GM19438 (cell line): Measurements from ENCODE around the gene FBXO27.
"Not testable (repeated sequence)": the region's sequence is repeated elsewhere in the genome, so short reads cannot be mapped to it uniquely, and the experiment has no call there.

Source experiments
- ATAC-seq: cut with Tn5 transposase; IDR thresholded peaks from one replicate; pipeline ENCODE4 v1.9.1; 2021; ENCODE audit warnings: low read depth; ENCODE audit not compliant: unreplicated experiment

Gene FBXO27

DNA sequence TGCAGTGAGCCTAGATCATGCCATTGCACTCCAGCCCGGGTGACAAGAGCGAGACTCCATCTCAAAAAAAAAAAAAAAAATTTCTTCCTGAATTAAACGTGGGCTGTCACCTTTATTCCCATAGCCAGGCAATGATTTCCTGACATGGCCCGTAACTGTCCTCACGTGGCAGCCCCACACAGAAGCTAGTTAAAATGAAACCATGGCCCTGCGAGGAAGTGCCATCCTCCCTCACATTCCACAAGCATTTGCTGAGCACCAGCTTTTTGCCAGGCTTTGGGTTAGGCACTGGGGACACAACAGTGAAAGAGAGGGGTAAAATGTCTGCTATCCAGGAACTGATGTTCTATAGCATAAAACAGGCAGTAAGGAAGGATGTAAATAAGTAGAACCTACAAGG lies 13.2 kb upstream of the FBXO27 start:
- ATAC-seq = no peak

DNA sequence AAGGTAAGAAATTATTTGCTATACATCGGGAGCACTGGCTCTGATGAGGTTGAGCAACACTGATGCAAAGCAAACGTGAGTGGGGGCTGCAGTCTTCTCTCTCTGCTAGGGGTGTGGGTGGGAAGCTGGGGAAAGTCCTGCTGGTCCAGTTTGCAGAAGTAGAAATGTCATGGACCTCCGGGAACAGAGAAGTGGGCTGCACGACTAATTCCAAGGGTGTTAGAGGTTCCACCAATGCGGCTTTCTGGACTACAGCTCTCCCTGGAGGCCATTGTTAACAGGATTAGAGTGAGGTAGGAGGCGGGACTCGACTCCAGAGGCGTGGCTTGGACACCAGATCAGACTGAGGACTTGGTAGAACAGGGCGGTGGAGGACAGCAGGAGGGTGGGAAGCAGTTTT lies 5.7 kb upstream of the FBXO27 start:
- no peak for ATAC-seq

DNA sequence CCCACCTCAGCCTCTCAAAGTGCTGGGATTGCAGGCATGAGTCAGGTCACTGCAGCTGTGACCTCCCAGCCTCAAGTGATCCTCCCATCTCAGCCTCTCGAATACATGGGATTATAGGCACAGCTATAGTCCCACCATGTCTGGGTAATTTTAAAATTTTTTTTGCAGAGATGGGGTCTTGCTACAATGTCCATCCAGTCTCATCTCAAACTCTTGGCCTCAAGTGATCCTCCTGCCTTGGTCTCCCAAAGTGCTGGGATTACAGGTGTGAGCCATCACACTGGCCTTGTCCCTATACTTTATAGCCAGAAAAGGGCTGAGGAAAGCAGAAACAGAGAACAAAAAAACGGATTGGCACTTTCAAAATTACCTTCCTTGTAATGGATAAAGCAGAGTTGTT lies 4.8 kb upstream of the FBXO27 start:
- no peak for ATAC-seq

DNA sequence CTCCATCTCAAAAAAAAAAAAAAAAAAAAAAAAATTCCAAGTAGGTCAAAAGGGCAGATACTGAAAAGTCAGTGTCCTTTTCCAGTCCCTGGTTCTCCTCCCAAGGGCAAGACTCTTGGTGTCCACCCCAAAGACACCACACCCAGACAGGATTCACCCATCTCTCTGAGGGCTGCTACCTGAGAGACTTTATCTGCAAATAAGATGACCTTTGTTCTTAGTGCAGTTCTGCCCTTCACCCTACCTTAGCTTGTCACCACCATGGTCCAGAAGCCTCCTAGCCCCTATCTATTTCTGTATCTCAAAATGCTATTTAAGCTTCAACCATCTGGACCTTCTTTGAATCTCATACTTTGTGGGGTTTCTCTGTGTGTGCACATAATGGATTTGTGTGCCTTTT lies 4.2 kb upstream of the FBXO27 start:
- ATAC-seq = no peak

GRCh38 chr19:39031368-39032062 lies 834 bp downstream of the FBXO27 start:
- ATAC-seq = peak; percentile 85

DNA sequence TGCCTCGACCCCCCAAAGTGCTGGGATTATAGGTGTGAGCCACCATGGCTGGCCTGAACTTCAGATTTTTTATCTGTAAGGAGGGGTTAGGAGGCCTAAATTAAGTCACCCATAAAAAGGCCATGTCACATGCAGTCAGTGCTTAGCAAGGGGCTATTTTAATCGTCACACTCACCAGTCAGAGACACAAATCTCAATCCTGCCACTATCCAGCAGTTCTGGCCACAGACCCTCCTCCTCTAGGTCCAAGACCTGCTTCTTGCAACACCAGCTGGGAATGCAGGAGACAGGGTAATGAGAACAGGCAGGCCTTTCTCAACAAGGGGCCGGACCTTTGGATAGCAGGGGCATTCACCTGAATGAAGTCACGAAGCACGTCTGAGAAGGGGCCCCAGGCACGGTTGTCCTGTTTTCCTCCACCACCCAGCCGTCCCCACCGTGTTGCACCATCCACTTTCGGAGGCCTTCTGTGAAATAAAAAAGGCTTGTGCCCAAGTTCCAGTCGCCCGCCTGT lies 1.4 kb downstream of the FBXO27 start:
- no peak for ATAC-seq

GRCh38 chr19:39024875-39025641 lies 7.3 kb downstream of the FBXO27 start:
- no peak for ATAC-seq

DNA sequence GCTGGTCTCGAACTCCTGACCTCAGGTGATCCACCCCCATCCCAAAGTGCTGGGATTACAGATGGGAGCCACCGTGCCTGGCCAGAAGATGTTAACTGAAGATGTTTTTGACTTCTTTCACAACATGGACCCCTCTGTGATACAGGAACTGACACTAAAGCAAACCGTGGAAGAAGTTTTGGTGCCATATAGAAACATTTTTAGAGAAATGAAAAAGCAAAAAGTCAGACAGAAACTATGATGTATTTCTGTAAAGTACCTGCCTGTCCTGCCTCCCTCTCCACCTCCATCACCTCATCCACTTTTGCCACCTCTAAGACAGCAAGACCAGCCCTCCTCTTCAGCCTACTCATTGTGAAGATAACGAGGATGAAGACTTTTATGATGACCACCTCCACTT lies 11.3 kb downstream of the FBXO27 start:
- no peak for ATAC-seq

- no peak for ATAC-seq
Observed at GRCh38 chr19:39017646-39018045, 14.7 kb downstream of the FBXO27 start.

DNA sequence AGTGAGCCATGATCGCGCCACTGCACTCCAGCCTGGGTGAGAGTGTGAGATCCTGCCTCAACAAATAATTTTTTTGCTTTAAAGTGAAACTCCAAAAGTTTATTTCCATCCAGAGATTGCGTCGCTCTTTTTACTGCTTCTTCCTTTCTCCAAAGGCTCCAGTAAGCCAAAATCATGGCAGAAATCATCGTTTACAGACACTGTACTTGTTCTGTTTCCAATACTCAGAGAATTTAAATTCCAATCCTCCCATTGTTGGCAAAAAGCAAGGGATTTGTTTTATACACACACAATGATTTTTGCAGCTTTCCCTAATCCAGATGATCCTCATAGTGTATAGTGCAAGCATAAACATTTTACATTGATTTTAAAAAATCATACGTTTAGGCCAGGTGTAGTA lies 15.3 kb downstream of the FBXO27 start:
- no peak for ATAC-seq

GRCh38 chr19:39014037-39014436 lies 18.3 kb downstream of the FBXO27 start:
- no peak for ATAC-seq

DNA sequence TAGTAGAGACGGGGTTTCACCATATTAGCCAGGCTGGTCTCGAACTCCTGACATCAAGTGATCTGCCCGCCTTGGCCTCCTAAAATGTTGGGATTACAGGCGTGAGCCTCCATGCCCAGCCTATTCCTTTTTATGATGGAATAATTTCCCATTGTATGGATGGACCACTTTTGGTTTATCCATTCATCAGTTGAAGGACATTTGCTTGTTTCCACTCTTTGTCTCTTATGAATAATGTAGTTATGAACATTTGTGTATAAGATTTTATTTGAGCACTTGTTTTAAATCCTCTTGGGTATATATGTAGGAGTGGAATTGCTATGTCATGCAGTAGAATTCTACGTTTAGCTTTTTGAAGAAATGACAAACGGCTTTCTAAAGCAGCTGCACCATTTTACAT lies 23.3 kb downstream of the FBXO27 start:
- ATAC-seq = no peak

- ATAC-seq = no peak
Observed at GRCh38 chr19:39008137-39008536, 24.2 kb downstream of the FBXO27 start.

GRCh38 chr19:39007096-39007495 lies 25.3 kb downstream of the FBXO27 start:
- no peak for ATAC-seq

DNA sequence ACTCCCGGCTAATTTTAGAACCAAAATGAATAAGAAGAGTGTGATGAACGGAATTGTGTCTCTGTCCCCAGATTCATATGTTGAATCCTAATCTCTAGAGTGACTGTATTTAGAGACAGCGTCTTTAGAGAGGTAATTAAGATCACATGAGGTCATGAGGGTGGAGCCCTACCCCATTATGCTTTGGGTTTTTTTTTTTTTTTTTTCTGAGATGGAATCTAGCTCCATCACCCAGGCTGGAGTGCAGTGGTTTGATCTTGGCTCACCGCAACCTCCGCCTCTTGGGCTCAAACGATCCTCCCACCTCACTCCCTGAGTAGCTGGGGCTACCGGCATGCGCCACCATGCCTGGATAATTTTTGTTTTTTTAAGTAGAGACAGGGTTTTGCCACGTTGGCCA lies 27.9 kb downstream of the FBXO27 start:
- ATAC-seq = no peak

DNA sequence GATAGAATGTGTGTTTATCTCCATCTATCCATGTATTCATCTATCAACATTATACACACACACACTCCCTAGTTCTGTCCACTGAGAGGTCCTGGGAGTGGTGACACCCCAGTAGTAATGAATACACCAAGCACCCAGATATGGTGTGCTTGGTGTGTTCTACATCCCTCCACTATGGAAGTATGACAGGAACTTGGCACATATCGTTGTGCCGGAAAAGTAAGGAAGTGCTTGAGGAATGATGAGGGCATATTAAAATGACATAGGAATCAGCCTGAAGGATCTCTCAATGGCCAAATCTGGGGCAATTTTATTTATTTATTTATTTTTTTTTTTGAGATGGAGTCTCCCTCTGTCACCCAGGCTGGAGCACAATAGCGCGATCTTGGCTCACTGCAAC lies 28.6 kb downstream of the FBXO27 start:
- no peak for ATAC-seq

DNA sequence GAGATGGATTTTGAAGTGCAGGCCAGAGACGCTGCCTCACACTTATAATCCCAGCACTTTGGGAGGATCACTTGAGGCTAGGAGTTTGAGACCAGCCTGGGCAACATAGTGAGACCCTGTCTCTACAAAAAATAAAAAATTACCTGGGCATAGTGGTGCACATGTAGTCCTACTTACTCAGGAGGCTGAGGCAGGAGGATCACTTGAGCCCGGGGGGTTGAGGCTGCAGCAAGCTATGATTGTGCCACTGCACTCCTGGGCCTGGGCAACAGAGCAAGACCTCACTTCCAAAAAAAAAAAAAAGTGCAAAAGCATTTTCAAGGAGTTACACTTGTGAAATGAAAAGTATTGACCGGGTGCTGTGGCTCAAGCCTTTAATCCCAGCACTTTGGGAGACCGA lies 29.2 kb downstream of the FBXO27 start:
- no peak for ATAC-seq

- ATAC-seq = no peak
Observed at GRCh38 chr19:39001041-39001440, 31.3 kb downstream of the FBXO27 start.

DNA sequence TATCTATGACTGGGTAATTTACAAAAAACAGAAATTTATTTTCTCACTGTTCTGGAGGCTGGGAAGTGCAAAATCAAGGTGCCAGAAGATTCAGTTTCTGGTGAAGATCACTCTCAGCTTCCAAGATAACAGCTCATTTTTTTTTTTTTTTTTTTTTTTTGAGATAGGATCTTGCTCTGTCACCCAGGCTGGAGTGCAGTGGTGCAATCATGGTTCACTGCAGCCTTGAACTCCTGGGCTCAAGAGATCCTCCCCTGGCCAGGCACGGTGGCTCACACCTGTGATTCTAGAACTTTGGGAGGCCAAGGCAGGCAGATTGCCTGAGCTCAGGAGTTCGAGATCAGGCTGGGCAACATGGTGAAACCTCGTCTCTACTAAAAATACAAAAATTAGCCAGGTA lies 34.8 kb downstream of the FBXO27 start:
- not testable (repeated sequence) for ATAC-seq

DNA sequence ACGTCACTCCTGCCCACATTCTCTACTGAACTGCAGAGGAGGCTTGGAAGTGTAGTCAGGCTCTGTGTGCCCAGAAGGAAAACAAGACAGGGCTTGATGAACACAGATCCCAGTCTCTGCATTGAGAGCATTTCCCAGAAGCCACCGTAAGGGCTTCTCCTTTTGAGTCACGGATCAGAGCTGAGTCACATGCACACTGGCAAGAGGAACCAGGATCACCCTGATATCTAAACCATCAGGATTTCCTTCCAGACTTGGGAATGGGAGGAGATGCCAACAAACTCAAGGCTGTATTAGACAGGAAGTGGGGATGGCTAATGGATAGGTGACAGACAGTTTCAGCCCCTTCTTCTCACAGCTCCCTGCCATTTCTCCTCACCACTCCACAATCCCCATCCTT lies 39.1 kb downstream of the FBXO27 start:
- ATAC-seq = no peak

DNA sequence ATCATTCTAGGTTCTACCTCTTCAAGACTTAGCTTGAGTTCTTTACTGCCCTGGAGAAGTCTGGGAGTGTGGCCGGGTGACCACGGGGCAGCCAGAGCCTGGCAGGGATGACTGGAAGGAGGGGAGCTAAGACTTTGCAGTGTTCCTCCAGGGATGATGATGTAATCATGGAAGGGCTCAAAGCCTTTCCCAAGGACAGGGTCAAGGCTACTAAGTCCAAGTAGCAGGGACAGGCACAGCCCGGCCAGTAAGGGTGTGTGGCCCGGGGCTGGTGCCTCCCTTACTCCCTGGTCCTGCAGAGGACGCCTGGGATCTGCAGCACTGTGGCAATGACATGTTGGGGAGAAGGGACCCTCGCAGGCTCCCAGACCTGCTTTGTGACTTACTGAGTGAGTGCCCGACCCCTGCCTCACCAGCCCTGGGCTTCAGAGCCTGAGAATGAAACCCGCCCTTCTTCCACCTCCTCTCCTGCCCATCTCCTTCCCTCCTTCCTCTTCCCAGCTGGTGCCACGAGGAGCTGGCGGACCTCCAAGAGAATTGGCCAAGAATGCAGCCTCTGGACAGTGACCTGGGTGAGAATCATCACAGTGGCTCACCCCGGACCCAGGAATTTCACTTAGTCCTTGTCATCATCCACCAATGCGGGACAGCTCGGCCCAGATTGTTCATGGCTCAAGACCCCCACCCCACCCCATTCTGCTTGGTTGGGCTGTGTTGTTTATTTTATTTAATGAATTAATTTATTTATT lies 41.2 kb downstream of the FBXO27 start:
- no peak for ATAC-seq
